Endothelial cell of umbilical vein (primary cell): ENCODE results near the gene CCNB3. TPM values are rescaled to one million over a fixed set of nuclear protein-coding genes. Genes with fewer than 3 reads are reported as not detected.

Experiments
- BruUV-seq: library from RNA; stranded (reverse); fragments of 400-500 nt; replicated peaks from 2 replicates; lab custom pipeline; 2021; lab: Mats Ljungman, UMichigan
- CTCF ChIA-PET: fragments of 300-600, 350-600 bp; sonication (Branson Sonifier 250); formaldehyde crosslinking; loops from one replicate; lab custom pipeline; 2021; ENCODE audit warnings: antibody characterized with exemption, inconsistent platforms; lab: Charles Lee
- POLR2A ChIA-PET: fragments of 300-600, 350-600 bp; sonication (Branson Sonifier 250); formaldehyde crosslinking; loops from one replicate; lab custom pipeline; 2021; ENCODE audit warnings: antibody characterized with exemption, inconsistent platforms; lab: Charles Lee
- DNase-seq: peaks from one replicate; pipeline ENCODE4 v3.0.0-alpha.2; 2011; ENCODE audit warnings: low read depth, low spot score
- FAIRE-seq: peaks from 2 replicates; lab custom pipeline; 2011; peaks lifted over from hg19 to GRCh38; lab: Jason Lieb, UNC
- H2AFZ ChIP-seq: 2 replicates; pipeline ENCODE4 v1.6.0; 2012; ENCODE audit warnings: low read depth, low read length, control low read depth, inconsistent platforms
- H3K27ac ChIP-seq: 2 replicates; pipeline ENCODE4 v1.5.1; 2011; ENCODE audit warnings: low read depth, mild to moderate bottlenecking, control low read depth, low read length, moderate library complexity; ENCODE audit not compliant: insufficient read depth
- H3K27me3 ChIP-seq, 2 experiments: 2 replicates each; pipeline versions ENCODE4 v1.6.0 to v1.6.1; 2011; ENCODE audit warnings: low read length in 2 of 2, mixed read lengths in 1 of 2; ENCODE audit not compliant: control insufficient read depth in 2 of 2, insufficient read depth in 2 of 2
- H3K36me3 ChIP-seq, 2 experiments: 2 replicates in 1 of 2; 3 replicates in 1 of 2; pipeline ENCODE4 v1.5.1; 2011; ENCODE audit warnings: low read length in 2 of 2, mild to moderate bottlenecking in 1 of 2, moderate library complexity in 1 of 2; ENCODE audit not compliant: control insufficient read depth in 2 of 2, insufficient read depth in 2 of 2; ENCODE audit errors: extremely low read depth in 1 of 2
- H3K4me1 ChIP-seq: 3 replicates; pipeline ENCODE4 v1.5.1; 2011; ENCODE audit warnings: mild to moderate bottlenecking, low read length; ENCODE audit not compliant: control insufficient read depth, insufficient read depth; ENCODE audit errors: extremely low read depth
- H3K4me2 ChIP-seq: 2 replicates; pipeline ENCODE4 v1.6.1; 2011; ENCODE audit warnings: low read length, control low read depth, mixed read lengths; ENCODE audit not compliant: insufficient read depth
- H3K4me3 ChIP-seq, 3 experiments: fragments of 200-600 bp in 1 of 3; sonication (generic), shearing (Covaris generic) in 1 of 3; replicated peaks in 1 of 3; 2 replicates each; pipeline ENCODE4 v1.5.1; 2011 to 2016; ENCODE audit warnings: control low read depth in 3 of 3, low read length in 3 of 3, mild to moderate bottlenecking in 2 of 3, inconsistent platforms in 1 of 3, low read depth in 1 of 3, moderate library complexity in 1 of 3; ENCODE audit not compliant: insufficient read depth in 1 of 3
- H3K79me2 ChIP-seq: 2 replicates; pipeline ENCODE4 v1.6.0; 2012; ENCODE audit warnings: low read length, inconsistent platforms; ENCODE audit not compliant: control insufficient read depth, insufficient read depth
- H3K9ac ChIP-seq: replicated peaks from 2 replicates; pipeline ENCODE3; 2011; ENCODE audit warnings: low read length, control low read depth; ENCODE audit not compliant: insufficient read depth; ENCODE audit errors: extremely low read depth
- H3K9me1 ChIP-seq: replicated peaks from 3 replicates; pipeline ENCODE4 v1.6.0; 2011; ENCODE audit warnings: mild to moderate bottlenecking, low read length; ENCODE audit not compliant: control insufficient read depth, insufficient read depth; ENCODE audit errors: extremely low read depth
- H3K9me3 ChIP-seq: replicated peaks from 2 replicates; pipeline ENCODE4 v1.5.1; 2012; ENCODE audit warnings: low read length, inconsistent platforms; ENCODE audit not compliant: control insufficient read depth, insufficient read depth
- H4K20me1 ChIP-seq: replicated peaks from 2 replicates; pipeline ENCODE3; 2011; ENCODE audit warnings: mild to moderate bottlenecking, low read length; ENCODE audit not compliant: control insufficient read depth, insufficient read depth; ENCODE audit errors: extremely low read depth
- CTCF ChIP-seq, 2 donors: IDR thresholded peaks; 1 replicate in 1 of 2; 2 replicates in 1 of 2; pipeline ENCODE4 v1.5.1; 2011; ENCODE audit warnings: low read length in 2 of 2, mild to moderate bottlenecking in 2 of 2, moderate library complexity in 2 of 2, control low read depth in 1 of 2, inconsistent platforms in 1 of 2, low read depth in 1 of 2; ENCODE audit not compliant: insufficient read depth in 1 of 2; ENCODE audit errors: extremely low read depth in 1 of 2
- EZH2 ChIP-seq: IDR thresholded peaks from 2 replicates; pipeline ENCODE4 v1.6.1; 2012; ENCODE audit warnings: borderline replicate concordance, low read depth, mild to moderate bottlenecking, moderate library complexity, low read length, inconsistent platforms; ENCODE audit not compliant: severe bottlenecking
- FOS ChIP-seq: IDR thresholded peaks from 2 replicates; pipeline ENCODE4 v1.6.1; 2011; ENCODE audit warnings: mild to moderate bottlenecking, low read length, moderate library complexity, borderline replicate concordance; ENCODE audit not compliant: insufficient read depth
- GATA2 ChIP-seq: IDR thresholded peaks from 2 replicates; pipeline ENCODE4 v1.7.0; 2011; ENCODE audit warnings: low read depth, mild to moderate bottlenecking, moderate library complexity, mixed read lengths, low read length; ENCODE audit not compliant: insufficient read length, insufficient read depth
- JUN ChIP-seq: IDR thresholded peaks from 2 replicates; pipeline ENCODE4 v1.6.1; 2011; ENCODE audit warnings: borderline replicate concordance, low read depth; ENCODE audit not compliant: insufficient read length, insufficient read depth
- MYC ChIP-seq: IDR thresholded peaks from one replicate; pipeline ENCODE4 v1.6.1; 2011; ENCODE audit warnings: mild to moderate bottlenecking, low read depth, low read length
- POLR2AphosphoS5 ChIP-seq: IDR thresholded peaks from 2 replicates; pipeline ENCODE4 v1.6.1; 2012; ENCODE audit warnings: low read depth, mild to moderate bottlenecking, control low read depth, low read length, moderate library complexity; ENCODE audit not compliant: insufficient read depth
- dilution Hi-C: fragments of 300-500 bp; cut with MboI; formaldehyde crosslinking; loops from one replicate; pipeline ENCODE4 v1.15.0; 2019; ENCODE audit warnings: low sequenced_read_pairs; ENCODE audit not compliant: extremely low pct_ligation_motif_present
- intact Hi-C: fragments of 100-400 bp; cut with micrococcal nuclease; formaldehyde crosslinking; loops from one replicate; pipeline ENCODE4 v1.10.0; 2022
- polyA plus RNA-seq, 4 experiments: library from polyadenylated mRNA; depleted of rRNA in 3 of 4; stranded (reverse) in 3 of 4; unstranded in 1 of 4; fragments of >200 nt; gene quantifications; 2 replicates each; pipeline versions ENCODE4 v1.2.1 to v1.2.3, GENCODE V29; 2011 to 2012; ENCODE audit warnings: missing spikeins in 1 of 4
- total RNA-seq: library from RNA; stranded (reverse); gene quantifications from 2 replicates; pipeline ENCODE4 v1.2.3, GENCODE V29; 2021
- TF ChIP-seq, protein P1 (sequence below): IDR thresholded peaks from 2 replicates; pipeline ENCODE4 v1.6.1; 2011; ENCODE audit not compliant: insufficient read depth, insufficient read length

Gene CCNB3
- total and polyA plus RNA-seq, 2 donors (not counting 3 experiments of a cell fraction or from before 2014, with no cell fraction given), result 0.77 to 1.9 TPM

DNA sequence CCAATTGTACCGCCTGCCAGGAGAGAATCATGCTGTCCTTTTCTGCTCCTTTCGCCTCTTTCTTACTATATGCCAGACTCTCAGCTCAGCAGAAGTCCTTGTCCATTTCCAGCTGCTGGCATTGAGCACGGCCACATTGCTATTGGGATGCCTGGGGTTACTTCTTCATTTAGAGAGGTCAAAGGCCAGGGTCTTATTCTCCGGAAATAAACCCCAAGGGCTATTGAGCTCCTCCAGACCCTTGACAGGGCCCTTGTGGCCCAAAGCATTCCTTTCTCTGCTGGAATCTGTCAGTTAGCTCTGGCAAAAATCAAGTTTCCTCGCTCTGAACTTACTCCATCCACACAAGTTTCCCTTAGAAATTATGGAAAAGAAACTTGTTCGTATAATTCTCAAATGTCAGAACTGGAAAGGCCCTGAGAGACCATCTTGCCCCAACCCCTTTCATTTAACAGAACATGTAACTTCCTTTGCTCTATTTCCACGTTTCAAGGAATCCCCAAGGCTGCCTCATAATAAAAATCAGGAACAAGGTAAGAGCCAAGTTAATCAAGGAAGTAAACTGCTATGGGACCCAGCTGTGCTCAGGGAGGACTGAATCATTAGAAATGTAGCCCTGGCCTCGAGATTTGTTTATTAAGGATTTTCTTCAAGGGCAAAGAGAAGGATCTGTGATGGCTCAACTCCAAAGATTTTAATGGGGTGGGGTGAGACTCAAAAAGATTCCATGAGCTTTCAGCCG, 15.5 kb upstream of the CCNB3 start:
- BruUV-seq, result no TSS peak
- Histone ChIP-seq H3K4me1 (no peaks in the 10 kb centered on the region), H3K9me3 (no peaks in the 10 kb centered on the region), H3K27me3 (peaks cover 0 to 4% of the 10 kb centered on the region in 2 experiments), H3K36me3 (no peaks in the 10 kb centered on the region), H3K9ac (no peak overlapping the region), H4K20me1 (no peaks in the 10 kb centered on the region), H3K27ac (no peak overlapping the region), H3K9me1 (no peaks in the 10 kb centered on the region), H3K4me3 (no peak overlapping the region), H3K4me2 (no peak overlapping the region), H3K79me2 (no peaks in the 10 kb centered on the region), H2AFZ (no peak overlapping the region)
- ChIA-PET POLR2A (no interaction called here), CTCF (interaction anchor here (1.1 kb wide), 1 partner anchor 38 kb away, joined by 3 read pairs; no protein-coding TSS in a partner anchor)
- FAIRE-seq (no peak), DNase-seq (no peak)
- TF ChIP-seq MYC (no peak), CTCF (IDR thresholded peaks at IDR 0.05; ENCODE audit: extremely low read depth in 1 of 2, insufficient read depth in 1 of 2, low read depth in 1 of 2, low read length in 2 of 2) (no peak), EZH2 (no peak), POLR2AphosphoS5 (no peak), FOS (no peak), GATA2 (no peak), JUN (no peak)
- TF ChIP-seq, protein P1, sequence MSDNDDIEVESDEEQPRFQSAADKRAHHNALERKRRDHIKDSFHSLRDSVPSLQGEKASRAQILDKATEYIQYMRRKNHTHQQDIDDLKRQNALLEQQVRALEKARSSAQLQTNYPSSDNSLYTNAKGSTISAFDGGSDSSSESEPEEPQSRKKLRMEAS, result no peak
- dilution Hi-C loops (no loop called here), intact Hi-C loops (no loop called here)
